Right renal cortex interstitium (tissue), 3 donors: ENCODE results near the gene RYR1. TPM values are rescaled to one million over a fixed set of nuclear protein-coding genes. Genes with fewer than 3 reads are reported as not detected.

Source experiments
- DNase-seq, 3 donors: peaks; one replicate each; pipeline ENCODE4 v3.0.0-alpha.2; 2013; ENCODE audit warnings: low read depth in 3 of 3, low spot score in 2 of 3
- polyA plus RNA-seq, 3 donors: library from polyadenylated mRNA; unstranded; fragments of 120-200 nt; gene quantifications; one replicate each; pipeline ENCODE4 v1.2.1, GENCODE V29; 2013; ENCODE audit not compliant: insufficient read length in 3 of 3

The RYR1 gene
- 1 to 10 TPM; 4.2 to 5.0 (median 4.6) TPM for polyA plus RNA-seq

DNA sequence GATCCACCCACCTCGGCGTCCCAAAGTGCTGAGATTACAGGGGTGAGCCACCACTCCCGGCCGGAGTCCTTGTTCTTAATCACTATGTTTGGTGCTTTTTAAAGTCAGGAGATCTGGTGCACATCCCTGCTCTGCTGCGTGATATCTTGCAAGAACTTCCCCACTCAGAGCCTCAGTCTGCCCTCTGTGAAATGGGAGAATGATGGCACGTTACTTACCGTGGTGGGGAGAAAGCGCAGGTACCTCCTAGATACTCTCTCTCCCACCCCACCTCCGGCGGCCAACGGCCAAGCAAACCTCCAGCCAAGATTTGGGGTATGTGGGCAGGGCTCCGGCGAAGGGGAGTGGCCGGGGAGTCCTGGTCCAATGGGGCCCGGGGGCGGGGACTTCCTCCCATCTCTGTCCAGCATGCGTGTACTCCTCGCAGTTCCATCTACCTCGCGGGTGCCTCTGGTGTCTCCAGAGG is at the start of gene RYR1:
Gene RYR1 (plus strand): TSS at position 424 of the 466 bp plus-strand sequence. CDS start 139 bp downstream, outside the sequence.
- DNase-seq: no peak

DNA sequence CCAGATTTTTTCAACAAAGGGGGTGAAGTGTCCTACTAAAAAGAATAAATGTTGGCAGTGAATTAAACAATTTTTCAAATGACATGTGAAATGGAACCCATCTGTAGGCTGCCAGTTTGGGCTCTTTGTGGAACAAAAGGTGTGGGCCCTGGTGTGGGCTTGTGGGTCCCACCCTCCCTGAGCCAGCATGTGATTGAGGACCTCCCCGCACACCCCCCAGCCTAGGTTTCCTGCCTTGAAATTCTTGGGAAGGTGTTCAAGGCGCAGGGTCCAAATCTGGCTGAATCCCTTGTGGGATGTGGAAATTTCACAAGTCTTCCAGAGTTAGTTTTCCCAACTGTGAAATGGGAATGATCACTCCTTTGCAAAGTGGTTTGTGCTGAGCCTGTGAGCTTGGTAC is 49.7 kb upstream of the RYR1 start:
- DNase-seq: no peak

DNA sequence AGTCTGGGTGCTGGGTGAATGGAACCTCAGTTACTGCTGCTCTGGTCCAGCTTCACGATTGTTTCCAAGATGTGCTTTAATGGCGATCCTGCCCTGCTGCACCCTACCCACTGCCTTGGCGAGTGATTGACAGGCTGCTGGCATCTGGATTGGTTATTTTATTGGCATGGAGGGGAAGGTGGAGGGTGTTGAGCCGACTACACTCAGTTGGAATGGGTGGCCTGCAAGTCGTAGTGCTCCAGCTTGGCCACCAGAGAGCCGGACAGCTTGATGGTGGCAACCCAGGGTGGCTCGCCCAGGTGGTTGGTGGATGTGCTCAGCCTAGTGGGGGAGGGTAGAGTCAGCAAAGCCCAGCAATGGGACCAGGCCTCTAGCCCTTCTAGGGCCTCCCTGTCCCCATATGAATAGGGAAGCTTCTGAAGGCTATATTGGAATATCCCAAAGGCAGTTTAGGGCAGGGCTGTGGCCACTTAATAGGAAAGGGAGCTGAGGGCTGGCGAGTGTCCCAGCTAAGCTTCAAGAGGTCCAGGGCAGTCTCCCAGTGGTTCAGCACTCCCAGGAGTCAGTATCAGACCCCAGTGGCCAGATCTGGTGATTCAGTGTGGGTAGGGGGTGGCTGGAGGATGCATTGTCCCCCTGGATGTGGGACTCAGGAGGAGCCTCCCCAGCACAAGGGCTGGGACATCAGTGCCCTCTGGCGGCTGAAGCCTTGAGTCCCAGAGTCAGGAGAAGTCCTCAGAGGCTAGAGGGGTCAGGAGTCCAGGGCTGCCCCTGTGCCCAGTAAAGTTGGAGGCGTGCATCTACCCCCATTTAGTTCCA is 49.1 kb upstream of the RYR1 start:
- DNase-seq: no peak

DNA sequence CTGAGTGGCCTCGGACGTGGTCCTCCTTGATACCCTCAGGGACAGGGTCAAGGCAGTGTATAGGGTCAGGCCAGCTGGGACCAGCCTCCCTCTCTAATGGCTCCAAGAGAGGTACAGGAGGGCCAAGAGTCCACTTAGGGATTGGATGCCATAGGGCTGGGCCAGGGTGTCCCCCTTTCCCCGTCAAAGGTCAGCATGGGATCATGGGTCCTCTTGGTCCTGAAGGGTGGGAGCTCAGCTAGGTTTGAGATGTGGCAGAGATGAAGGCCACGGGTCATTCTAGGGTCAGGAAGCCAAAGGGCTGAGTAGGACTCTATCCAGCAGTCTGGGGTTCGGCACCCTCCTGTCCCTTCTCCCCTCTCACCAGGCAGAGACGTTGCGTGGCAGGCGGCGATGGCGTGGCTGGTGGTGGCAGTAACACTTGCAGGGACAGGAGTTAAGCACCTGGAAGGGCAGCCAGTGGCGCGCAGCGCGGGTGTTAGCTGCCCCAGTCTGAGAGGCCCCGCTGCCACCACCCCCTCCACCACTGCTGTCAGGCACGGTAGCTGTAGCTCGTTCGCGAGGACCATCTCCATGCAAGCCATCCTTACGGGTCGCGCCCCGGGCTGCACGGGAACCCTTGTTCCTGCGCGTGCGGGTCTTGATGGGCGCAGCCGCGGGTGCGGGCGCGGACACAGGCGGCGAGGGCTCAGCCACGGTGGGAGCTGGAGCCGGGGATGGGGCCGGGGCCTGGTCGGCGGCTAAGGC is 48.3 kb upstream of the RYR1 start:
- DNase-seq: no peak

DNA sequence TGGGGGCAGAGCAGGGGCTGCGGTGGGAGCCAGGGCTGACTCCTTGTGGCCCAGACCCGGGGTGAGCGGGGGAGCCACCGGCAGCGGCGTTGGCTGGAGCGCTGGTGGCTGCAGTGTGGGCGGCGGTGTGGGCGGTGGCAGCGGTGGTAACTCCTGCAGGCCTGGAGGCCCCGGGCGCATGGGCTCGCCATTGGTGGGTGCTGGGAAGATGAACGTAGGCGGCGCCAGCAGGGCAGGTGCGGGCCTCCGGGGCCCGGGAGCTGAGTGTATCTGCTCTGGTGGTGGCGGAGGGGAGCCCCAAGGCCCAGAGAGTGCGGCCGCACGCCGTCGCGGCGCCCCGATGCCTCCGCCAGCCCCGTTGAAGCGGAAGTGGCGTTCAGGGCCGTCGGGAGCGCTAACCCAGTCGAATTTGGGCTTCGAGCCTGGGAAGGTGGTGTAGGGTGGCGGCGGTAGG is 47.7 kb upstream of the RYR1 start:
- DNase-seq: no peak

DNA sequence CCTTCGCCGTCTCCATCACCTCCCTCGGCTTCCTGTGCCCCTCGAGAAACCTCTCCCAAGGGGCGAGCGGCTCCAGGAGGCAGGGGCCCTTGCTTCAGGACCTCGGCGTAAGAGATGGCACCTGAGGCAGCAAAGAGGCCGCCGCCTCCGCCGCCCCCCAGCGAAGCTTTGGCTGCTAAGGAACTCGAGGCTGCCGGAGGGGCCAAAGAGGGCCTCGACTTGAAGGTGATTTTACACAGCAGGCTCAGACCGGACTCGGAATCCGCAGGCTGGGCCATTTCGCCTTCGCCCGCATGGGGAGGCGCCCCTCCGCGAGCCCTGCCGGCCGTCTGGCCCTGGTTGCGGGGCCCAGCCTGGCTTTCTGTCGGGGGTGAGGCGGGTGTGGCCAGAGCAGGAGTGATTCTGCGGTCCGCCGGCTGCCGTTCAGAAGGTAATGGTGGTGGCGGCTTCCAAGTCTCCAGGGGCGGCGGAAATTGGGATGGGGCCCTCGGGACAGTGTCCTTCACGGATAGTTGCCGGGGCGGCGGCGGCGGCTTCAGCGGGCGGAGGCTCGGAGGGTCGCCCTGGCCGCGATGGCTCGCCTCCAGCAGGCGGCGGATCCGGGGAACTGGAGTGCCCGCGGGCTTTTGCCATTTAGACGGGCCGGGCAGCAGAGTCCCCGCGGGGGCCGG is 47.1 kb upstream of the RYR1 start:
- no peak for DNase-seq

DNA sequence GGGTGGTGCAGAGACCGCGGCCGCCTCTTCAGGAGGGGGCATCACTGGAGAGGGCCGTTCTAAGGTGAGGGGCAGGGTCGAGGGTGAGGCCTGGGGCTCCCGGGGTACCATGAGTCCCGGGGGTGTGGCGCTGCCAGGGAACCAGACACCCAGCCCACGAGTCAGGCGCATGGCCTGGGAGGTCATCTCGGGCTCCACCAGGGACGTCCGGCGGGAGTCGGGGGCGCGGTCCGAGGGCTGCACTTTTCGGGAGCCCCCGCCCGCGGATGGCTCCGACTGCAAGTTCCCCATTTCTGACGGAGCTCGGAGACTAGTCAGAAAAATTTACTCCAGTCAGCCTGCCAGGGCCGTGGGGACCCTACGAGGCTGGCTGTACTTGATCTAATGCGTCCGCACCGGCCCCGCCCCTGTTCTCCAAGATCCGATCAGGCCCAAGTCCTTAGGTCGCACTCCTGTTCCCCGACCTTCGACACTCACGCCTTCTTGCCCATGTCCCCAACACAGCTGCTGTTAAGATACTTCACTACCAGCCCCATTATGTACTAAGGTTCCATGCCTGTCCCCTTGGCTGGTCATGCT is 46.4 kb upstream of the RYR1 start:
- DNase-seq: no peak

DNA sequence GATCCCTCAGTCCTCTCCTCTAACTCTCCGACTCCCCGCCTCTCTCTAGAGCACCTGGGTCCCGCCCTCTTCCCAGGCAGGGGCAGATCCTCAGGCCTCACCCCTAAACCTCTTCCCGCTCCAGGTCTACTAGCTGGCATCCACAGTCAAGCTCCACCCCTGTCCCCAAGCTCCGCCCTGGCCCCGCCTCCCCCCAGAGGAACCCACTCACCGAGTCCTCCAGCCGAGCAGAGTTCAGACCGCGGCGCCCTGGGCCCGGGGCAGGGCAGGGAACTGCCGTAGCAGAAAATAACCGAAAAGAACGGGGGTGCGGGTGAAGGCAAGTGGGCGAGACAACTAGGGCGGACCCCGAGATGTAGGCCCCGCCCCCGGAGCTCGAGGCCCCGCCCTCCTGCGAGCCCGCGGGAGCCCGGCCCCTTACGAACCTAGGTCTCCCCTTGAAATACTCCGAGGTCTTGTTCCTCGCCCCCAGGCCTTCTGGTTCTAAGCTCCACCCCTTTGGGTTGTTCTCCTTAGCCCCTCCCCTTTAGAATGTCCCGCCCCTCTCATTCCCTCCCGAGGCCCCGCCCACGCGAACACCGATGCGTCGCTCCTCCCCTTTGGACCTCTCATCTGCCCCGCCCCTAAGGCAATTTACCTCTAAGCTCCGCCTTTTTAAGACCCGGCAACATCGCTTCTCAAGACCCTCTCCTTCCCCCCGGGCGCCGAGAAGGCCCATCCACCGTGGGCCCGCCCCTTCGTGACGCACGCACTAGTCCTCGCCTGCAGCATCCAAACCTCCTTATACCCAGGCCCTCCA is 45.7 kb upstream of the RYR1 start, which contains the start of gene GGN:
Gene GGN (minus strand): TSS at position 485 of the 799 bp plus-strand sequence. CDS start 773 bp downstream, outside the sequence.
- DNase-seq: peak in 1 of 3 donors; percentile 65

DNA sequence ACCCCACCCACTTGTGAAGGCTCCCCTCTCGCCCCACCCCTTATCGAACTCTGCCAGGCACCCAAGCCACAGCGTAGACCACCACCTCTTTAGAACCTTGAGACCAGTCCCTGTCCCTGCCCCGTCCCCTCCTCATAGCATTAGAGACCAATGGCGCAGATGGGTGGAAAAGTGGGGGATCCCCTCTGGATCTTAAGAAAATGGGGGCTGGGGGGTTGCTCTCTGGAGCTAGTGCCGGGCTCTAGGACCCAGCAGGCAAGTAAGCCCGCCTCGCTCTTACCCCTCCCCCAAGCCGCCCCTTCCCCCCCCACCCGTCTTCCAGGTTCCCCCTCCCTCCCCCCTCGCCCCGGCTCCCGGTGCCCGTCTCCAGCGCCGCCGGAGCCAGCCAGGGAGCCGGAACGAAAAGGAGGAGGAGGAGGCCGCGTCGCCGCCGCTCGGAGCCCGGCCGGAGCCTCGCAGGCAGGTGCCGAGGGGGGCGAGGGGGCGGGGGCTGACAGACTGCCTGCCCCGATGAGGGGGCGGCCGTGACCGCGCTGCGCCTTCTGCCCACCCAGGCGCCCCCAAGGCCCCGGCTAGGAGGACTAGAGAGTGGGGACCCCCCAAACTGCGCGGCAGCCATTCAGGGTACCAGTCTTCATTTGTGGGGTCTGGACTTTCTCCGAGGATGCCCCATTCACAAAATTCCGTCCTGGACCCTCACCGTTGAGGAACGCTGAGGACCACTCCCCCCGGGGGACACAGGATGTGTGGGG is 45.0 kb upstream of the RYR1 start, which contains the start of gene SPRED3:
Gene SPRED3 (plus strand): TSS at position 349 of the 752 bp plus-strand sequence. CDS start 1,606 bp downstream, outside the sequence.
- no peak for DNase-seq

DNA sequence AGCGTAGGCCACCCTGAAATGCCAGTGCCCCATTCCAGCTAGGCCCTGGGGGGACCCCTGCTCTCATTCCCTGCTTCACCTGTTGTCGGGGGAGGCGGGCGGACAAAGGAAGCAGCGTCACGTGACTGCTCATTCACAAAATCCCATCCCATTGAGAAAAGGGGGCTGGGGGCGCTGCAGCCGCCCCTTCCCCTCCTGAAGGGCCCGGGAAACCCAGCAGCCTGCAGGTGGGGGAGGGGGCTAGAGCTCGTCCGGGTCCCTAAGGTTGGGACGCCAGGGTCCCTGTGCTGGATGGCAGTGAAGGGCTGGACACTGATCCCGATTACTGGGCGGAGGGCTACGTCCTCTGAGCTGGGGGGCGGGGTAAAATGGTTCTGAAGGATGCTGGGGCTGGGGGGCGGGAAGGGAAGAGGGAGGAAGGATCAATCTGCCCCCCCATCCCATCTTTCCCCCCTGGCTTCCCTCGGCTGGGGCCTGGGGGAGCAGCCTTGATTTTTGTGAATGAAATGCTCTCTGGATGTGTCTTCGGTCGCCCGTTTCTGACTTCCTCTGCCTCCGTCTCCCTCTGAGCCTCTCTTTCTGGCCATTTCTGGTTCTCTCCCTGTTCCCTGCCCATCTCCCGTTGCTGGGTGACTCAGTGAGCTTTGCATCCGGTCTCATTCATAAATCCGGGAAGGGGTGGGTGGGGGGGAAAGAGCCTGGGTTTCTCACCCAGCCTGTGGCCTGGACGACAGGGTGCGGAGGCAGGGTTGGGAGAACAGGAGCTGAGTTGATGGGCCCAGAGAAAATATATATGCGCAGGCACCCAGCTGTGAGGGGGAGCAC is 44.2 kb upstream of the RYR1 start:
- DNase-seq: no peak

DNA sequence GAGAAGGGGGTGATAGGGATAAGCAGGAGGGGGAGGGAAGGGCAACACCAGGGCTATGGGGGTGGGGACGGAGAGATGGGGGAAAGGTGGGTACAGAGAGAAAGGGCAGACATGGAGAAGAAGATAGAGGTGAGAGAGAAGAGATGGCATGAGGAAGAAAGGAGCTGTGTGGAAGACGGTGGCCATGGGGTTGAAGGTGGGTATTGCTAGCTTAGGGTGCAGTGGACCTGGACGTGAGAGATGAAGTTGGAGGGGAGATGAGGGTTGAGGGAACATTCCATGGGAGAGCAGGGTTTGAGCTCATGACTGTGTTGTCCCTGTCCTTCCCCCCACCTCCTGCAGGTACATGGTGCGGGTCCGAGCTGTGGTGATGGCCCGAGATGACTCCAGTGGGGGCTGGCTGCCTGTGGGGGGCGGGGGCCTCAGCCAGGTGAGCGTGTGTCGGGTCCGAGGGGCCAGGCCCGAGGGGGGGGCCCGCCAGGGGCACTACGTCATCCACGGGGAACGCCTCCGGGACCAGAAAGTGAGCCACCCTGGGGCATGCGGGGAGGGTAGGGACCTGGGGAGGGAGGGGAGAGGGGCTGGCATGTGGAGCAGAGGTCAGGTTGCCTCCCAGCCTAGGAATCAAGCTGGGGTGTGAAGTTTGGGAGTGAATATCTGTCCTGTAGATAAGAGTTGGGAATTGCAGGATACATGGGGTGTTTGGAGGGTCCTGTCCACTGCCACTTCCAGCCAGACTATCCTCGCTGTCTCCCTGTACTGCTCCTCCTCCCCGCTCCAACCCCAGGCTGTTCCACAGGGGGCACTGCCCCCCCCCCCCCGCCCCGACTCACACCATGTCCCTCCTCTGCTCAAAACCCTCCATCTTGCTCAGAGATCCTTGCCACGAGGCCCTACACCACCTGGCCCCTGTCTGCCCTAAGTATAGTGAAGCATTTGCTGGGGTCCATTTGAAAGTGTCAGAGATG is 43.2 kb upstream of the RYR1 start:
- no peak for DNase-seq

DNA sequence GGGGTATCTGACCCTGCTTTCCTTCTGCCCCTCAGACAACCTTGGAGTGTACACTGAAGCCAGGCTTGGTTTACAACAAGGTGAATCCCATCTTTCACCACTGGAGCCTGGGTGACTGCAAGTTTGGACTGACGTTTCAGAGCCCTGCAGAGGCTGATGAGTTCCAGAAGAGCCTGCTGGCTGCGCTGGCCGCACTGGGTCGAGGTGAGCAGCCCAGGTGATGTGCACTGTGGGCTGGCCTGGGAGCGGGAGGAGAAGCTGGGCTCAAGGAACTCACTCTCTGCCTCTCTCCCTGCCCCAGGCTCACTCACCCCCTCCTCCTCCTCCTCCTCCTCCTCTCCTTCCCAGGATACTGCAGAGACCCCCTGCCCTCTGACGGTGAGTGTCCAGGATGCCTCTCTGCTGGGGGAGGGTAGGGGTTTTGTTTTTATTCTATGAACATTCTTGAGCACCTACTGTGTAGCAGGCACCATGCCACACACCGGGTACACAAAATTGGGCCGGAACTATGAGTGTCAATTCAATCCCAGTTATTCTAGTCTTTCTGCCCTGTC is 41.5 kb upstream of the RYR1 start:
- DNase-seq: no peak

DNA sequence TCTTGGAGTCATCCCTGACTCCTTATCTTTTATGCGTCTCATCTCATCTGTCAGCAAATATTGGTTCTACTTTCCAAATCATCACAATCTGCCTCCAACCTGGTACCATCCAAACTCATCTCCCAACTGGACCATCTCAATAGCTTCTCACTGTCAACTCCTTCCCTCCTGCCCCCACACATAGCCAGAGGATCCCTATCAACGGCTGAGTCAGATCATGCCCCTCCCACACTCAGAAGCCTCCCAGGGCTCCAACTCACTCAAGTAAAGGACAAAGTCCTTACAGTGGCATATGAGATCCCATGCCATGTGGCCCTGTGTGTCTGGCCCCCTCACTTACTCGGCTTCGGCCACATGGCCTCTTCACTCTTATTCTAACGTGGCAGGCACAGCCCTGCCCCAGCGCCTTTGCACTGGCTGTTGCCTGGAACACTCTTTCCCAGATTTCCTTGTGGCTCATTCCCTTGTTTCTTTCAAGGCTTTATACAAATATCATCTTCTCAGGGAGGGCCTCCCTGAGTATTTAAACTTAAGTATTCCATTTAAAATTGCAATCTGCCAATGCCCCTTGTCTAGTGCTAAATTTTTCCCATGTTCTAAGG is 40.7 kb upstream of the RYR1 start:
- no peak for DNase-seq

DNA sequence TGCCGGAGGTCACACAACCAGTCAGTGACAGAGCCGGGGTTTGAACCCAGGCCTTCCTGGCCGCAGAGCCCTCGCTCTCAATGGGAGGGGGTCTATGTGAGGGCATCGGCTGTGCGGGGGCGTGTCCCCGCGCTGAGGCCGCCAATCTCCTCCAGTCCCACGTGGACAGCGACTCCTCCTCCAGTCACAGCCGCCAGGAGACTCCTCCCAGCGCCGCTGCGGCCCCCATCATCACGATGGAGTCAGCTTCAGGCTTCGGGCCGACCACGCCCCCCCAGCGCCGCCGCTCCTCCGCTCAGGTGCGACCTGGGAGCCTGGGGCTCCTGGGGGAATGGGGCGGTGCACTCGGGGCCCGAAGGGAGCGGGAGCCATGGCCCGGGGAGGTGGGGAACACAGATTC is 39.0 kb upstream of the RYR1 start:
- no peak for DNase-seq

DNA sequence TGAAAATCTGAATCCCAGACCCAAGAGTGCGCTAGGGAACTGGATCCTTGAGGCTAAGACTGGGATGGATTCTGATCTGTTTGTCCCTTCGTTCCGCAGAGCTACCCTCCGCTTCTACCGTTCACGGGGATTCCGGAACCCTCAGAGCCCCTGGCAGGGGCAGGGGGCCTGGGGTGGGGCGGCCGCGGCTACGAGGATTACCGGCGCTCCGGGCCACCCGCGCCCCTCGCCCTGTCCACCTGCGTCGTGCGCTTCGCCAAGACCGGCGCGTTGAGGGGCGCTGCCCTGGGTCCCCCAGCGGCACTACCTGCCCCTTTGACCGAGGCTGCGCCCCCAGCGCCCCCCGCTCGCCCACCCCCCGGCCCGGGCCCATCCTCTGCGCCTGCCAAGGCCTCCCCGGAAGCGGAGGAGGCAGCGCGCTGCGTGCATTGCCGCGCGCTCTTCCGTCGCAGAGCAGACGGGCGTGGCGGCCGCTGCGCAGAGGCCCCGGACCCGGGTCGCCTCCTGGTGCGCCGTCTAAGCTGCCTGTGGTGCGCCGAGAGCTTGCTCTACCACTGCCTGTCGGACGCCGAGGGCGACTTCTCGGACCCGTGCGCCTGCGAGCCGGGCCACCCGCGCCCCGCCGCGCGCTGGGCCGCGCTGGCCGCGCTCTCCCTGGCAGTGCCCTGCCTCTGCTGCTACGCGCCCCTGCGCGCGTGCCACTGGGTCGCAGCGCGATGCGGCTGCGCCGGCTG is 37.9 kb upstream of the RYR1 start:
- DNase-seq: no peak

DNA sequence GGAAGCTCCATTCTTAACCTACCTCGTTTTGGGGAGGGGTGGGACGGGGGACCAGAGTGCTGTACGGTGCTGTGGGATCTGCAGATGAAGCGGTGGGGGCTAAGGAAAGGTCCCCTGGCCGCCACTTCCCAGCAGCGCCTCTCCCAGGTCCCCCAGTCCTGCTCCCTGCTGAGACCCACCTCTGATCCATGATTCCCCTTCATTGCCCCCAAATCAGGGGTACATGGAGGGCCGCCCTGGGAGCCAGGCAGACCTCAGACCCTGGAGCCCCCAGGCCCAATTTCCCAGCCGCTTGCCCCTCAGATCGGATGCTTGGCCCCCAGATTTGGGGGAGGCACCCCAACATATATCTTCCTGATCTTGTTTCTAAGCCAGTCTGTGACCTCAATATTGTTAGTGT is 34.4 kb upstream of the RYR1 start:
- no peak for DNase-seq
